Fibroblast of lung (primary cell): ENCODE measurements around the gene MUC6. TPM values are rescaled to one million over a fixed set of nuclear protein-coding genes. Genes with fewer than 3 reads are reported as not detected.

ENCODE experiments used
- DNase-seq, 2 donors: peaks; one replicate each; pipeline versions ENCODE4 v3.0.0 to v3.0.0-alpha.2; 2010; ENCODE audit warnings: low read depth in 2 of 2
- H2AFZ ChIP-seq: 2 replicates; pipeline ENCODE4 v1.5.1; 2012; ENCODE audit warnings: low read length, control low read depth, inconsistent platforms
- H3K27ac ChIP-seq: 2 replicates; pipeline ENCODE4 v1.5.1; 2011; ENCODE audit warnings: low read length, control low read depth; ENCODE audit not compliant: insufficient read depth
- H3K27me3 ChIP-seq: 2 replicates; pipeline ENCODE4 v1.5.1; 2011; ENCODE audit warnings: mild to moderate bottlenecking, low read length; ENCODE audit not compliant: control insufficient read depth, insufficient read depth
- H3K36me3 ChIP-seq: 2 replicates; pipeline ENCODE4 v1.5.1; 2011; ENCODE audit warnings: low read length; ENCODE audit not compliant: control insufficient read depth, insufficient read depth
- H3K4me1 ChIP-seq: 2 replicates; pipeline ENCODE4 v1.5.1; 2011; ENCODE audit warnings: low read length; ENCODE audit not compliant: control insufficient read depth, insufficient read depth; ENCODE audit errors: extremely low read depth
- H3K4me2 ChIP-seq: 2 replicates; pipeline ENCODE4 v1.5.1; 2011; ENCODE audit warnings: low read length, control low read depth; ENCODE audit not compliant: insufficient read depth; ENCODE audit errors: extremely low read depth
- H3K4me3 ChIP-seq, 4 experiments: fragments of 200-600 bp in 1 of 4; sonication (generic) in 1 of 4; replicated peaks in 1 of 4; 2 replicates each; pipeline ENCODE4 v1.5.1; 2011 to 2016; ENCODE audit warnings: low read length in 4 of 4, low read depth in 3 of 4, mild to moderate bottlenecking in 3 of 4, control low read depth in 2 of 4, inconsistent platforms in 1 of 4, mixed read lengths in 1 of 4; ENCODE audit not compliant: insufficient read depth in 1 of 4; ENCODE audit errors: control extremely low read depth in 1 of 4
- H3K79me2 ChIP-seq: 2 replicates; pipeline ENCODE4 v1.5.1; 2012; ENCODE audit warnings: mild to moderate bottlenecking, low read length, inconsistent platforms; ENCODE audit not compliant: control insufficient read depth, insufficient read depth
- H3K9ac ChIP-seq: 2 replicates; pipeline ENCODE4 v1.5.1; 2011; ENCODE audit warnings: mild to moderate bottlenecking, low read length, control low read depth; ENCODE audit not compliant: insufficient read depth
- H3K9me3 ChIP-seq: 2 replicates; pipeline ENCODE4 v1.5.1; 2012; ENCODE audit warnings: low read depth, low read length; ENCODE audit not compliant: control insufficient read depth, insufficient read depth
- H4K20me1 ChIP-seq: 2 replicates; pipeline ENCODE4 v1.5.1; 2011; ENCODE audit warnings: low read length; ENCODE audit not compliant: control insufficient read depth, insufficient read depth; ENCODE audit errors: extremely low read depth
- EZH2 ChIP-seq: IDR thresholded peaks from 2 replicates; pipeline ENCODE4 v1.5.1; 2012; ENCODE audit warnings: low read length, control low read depth, mild to moderate bottlenecking; ENCODE audit errors: missing control alignments
- polyA plus RNA-seq, 2 donors: library from polyadenylated mRNA; depleted of rRNA in 1 of 2; stranded (reverse) in 1 of 2; unstranded in 1 of 2; fragments of >200 nt; gene quantifications; 2 replicates each; pipeline ENCODE4 v1.2.1, GENCODE V29; 2011 to 2012; ENCODE audit warnings: missing spikeins in 1 of 2
- total RNA-seq: library from RNA; depleted of rRNA; stranded (reverse); fragments of >200 nt; gene quantifications from 2 replicates; pipeline ENCODE4 v1.2.1, GENCODE V29; 2014
- TF ChIP-seq, protein P1 (sequence below), 2 donors: IDR thresholded peaks in 1 of 2; conservative IDR thresholded peaks in 1 of 2; 1 replicate in 1 of 2; 2 replicates in 1 of 2; pipeline ENCODE4 v1.5.1; 2011 to 2012; ENCODE audit warnings: low read length in 2 of 2, control low read depth in 1 of 2, inconsistent platforms in 1 of 2, low read depth in 1 of 2, mild to moderate bottlenecking in 1 of 2

Gene MUC6
- total and polyA plus RNA-seq, 2 donors (not counting 1 experiment from before 2014, with no cell fraction given) = not detected

DNA sequence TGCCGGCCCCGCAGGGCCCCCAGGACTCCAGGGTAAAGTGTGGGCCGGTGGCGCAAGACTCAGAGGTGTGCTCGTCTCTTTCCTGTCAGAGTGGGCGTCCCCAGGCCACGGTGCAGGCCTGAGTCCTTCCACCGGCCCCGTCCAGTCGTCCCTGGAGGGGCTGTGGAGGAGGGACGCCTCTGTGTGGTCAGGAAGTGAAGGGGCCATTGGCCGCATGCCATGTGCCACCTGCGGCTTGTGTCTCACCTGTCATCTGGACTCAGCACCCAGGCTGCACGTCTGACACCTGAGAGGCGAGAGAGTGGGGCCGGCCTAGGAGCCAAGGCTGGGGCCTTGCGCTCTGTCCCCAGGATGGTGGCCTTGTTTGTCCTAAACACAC lies 25.2 kb downstream of the MUC6 start:
- no peak overlapping the region for H3K27ac ChIP-seq
- no peak for TF ChIP-seq EZH2
- TF ChIP-seq, protein P1, sequence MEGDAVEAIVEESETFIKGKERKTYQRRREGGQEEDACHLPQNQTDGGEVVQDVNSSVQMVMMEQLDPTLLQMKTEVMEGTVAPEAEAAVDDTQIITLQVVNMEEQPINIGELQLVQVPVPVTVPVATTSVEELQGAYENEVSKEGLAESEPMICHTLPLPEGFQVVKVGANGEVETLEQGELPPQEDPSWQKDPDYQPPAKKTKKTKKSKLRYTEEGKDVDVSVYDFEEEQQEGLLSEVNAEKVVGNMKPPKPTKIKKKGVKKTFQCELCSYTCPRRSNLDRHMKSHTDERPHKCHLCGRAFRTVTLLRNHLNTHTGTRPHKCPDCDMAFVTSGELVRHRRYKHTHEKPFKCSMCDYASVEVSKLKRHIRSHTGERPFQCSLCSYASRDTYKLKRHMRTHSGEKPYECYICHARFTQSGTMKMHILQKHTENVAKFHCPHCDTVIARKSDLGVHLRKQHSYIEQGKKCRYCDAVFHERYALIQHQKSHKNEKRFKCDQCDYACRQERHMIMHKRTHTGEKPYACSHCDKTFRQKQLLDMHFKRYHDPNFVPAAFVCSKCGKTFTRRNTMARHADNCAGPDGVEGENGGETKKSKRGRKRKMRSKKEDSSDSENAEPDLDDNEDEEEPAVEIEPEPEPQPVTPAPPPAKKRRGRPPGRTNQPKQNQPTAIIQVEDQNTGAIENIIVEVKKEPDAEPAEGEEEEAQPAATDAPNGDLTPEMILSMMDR (conservative IDR thresholded peaks at IDR 0.05 in 1 of 2, IDR thresholded peaks at IDR 0.05 in 1 of 2; ENCODE audit: low read depth in 1 of 2, low read length in 2 of 2) = no peak
- no peaks in the 10 kb centered on the region for H3K9me3 ChIP-seq
- H3K36me3 ChIP-seq = peaks cover 15% of the 10 kb centered on the region
- H3K4me3 ChIP-seq = no peak overlapping the region
- H3K27me3 ChIP-seq = no peaks in the 10 kb centered on the region
- H3K9ac ChIP-seq = no peak overlapping the region
- no peak overlapping the region for H3K4me2 ChIP-seq
- H3K79me2 ChIP-seq = no peaks in the 10 kb centered on the region
- H3K4me1 ChIP-seq = no peaks in the 10 kb centered on the region
- H2AFZ ChIP-seq = no peak overlapping the region
- H4K20me1 ChIP-seq = no peaks in the 10 kb centered on the region
- DNase-seq = no peak

GRCh38 chr11:1010551-1011319 lies 25.8 kb downstream of the MUC6 start:
- H3K4me3 ChIP-seq = no peak overlapping the region
- no peak overlapping the region for H3K4me2 ChIP-seq
- no peak overlapping the region for H3K27ac ChIP-seq
- no peaks in the 10 kb centered on the region for H3K4me1 ChIP-seq
- DNase-seq = no peak
- TF ChIP-seq, protein P1 (conservative IDR thresholded peaks at IDR 0.05 in 1 of 2, IDR thresholded peaks at IDR 0.05 in 1 of 2; ENCODE audit: low read depth in 1 of 2, low read length in 2 of 2) = no peak
- TF ChIP-seq EZH2 = no peak
- no peaks in the 10 kb centered on the region for H4K20me1 ChIP-seq
- H3K27me3 ChIP-seq = no peaks in the 10 kb centered on the region
- H2AFZ ChIP-seq = no peak overlapping the region
- H3K9ac ChIP-seq = no peak overlapping the region
- H3K9me3 ChIP-seq = no peaks in the 10 kb centered on the region
- H3K36me3 ChIP-seq = peaks cover 15% of the 10 kb centered on the region
- H3K79me2 ChIP-seq = no peaks in the 10 kb centered on the region

GRCh38 chr11:1009991-1010390 lies 26.5 kb downstream of the MUC6 start:
- Histone ChIP-seq H3K9ac (no peak overlapping the region), H4K20me1 (no peaks in the 10 kb centered on the region), H3K27me3 (no peaks in the 10 kb centered on the region), H3K4me2 (no peak overlapping the region), H3K36me3 (peaks cover 15% of the 10 kb centered on the region), H2AFZ (no peak overlapping the region), H3K4me1 (no peaks in the 10 kb centered on the region), H3K9me3 (no peaks in the 10 kb centered on the region), H3K4me3 (no peak overlapping the region), H3K79me2 (no peaks in the 10 kb centered on the region), H3K27ac (no peak overlapping the region)
- TF ChIP-seq, protein P1 (conservative IDR thresholded peaks at IDR 0.05 in 1 of 2, IDR thresholded peaks at IDR 0.05 in 1 of 2; ENCODE audit: low read depth in 1 of 2, low read length in 2 of 2) = no peak
- TF ChIP-seq EZH2 = no peak
- DNase-seq = no peak
